Neutrophil (primary cell): ENCODE data around the gene SNX24.

Experiments
- H3K27ac ChIP-seq: fragments of 200-600 bp; sonication (generic); 2 replicates; pipeline ENCODE4 v1.5.1; 2016; ENCODE audit warnings: mild to moderate bottlenecking, moderate library complexity
- H3K27me3 ChIP-seq: fragments of 200-600 bp; sonication (generic); 2 replicates; pipeline ENCODE4 v1.6.0; 2016; ENCODE audit warnings: mild to moderate bottlenecking
- H3K36me3 ChIP-seq: fragments of 200-600 bp; sonication (generic); 2 replicates; pipeline ENCODE4 v1.5.1; 2017
- H3K4me1 ChIP-seq, 2 experiments: fragments of 200-600 bp in 1 of 2; sonication (generic) in 1 of 2; 1 replicate in 1 of 2; 2 replicates in 1 of 2; pipeline versions ENCODE4 v1.5.1 to v1.6.1; 2013 to 2016; ENCODE audit warnings: low read depth in 1 of 2, low read length in 1 of 2, mild to moderate bottlenecking in 1 of 2, moderate library complexity in 1 of 2; ENCODE audit not compliant: control insufficient read depth in 1 of 2, insufficient read depth in 1 of 2
- H3K4me3 ChIP-seq, 2 experiments: fragments of 200-600 bp in 1 of 2; sonication (generic) in 1 of 2; 1 replicate in 1 of 2; 2 replicates in 1 of 2; pipeline ENCODE4 v1.5.1; 2013 to 2016; ENCODE audit warnings: low read depth in 1 of 2, low read length in 1 of 2, mild to moderate bottlenecking in 1 of 2, moderate library complexity in 1 of 2
- H3K9me3 ChIP-seq: fragments of 200-600 bp; sonication (generic); 2 replicates; pipeline ENCODE4 v1.5.1; 2016
- TF ChIP-seq, protein P1 (sequence below): fragments of 200-600 bp; sonication (generic); IDR thresholded peaks from 2 replicates; pipeline ENCODE4 v1.5.1; 2016; ENCODE audit warnings: antibody characterized with exemption

SNX24 gene

DNA sequence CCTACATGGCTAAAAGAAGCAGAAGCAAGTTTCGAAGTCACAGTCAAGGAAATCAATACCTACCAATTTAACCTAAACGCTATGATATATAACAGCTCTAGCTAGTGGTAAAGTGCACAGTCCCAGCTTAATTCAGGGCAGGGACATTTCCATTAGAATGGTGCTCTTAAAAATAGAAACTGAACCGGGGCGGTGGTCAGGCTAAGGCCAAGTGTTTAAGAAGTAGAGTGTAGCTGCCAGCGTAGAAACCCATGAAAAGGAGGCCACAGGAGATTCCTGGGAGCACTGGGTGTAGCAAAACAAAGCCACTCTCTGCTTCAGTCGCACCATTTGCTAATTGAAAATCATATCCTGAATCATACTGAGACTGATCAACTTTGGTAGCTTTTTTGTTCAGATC is 162.3 kb downstream of the SNX24 start:
- no peaks in the 10 kb centered on the region for H3K36me3 ChIP-seq

DNA sequence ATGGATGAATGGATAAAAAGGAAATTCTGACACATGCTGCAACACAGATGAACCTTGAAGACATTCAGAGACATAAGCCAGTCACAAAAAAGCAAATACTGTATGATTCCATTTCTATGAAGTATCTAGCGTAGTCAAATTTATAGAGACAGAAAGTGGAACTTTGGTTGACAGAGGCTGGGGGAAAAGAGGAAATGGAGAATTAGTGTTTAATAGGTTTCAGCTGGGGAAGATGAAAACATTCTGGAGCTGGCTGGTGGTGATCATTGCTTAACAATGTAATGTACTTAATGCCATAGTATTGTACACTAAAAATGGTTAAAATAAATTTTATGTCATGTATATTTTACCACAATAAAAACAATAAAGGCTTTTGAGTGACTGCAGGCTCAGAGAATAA is 166.9 kb downstream of the SNX24 start:
- H3K4me1 ChIP-seq = no peaks in the 10 kb centered on the region
- H3K9me3 ChIP-seq = no peaks in the 10 kb centered on the region
- H3K27ac ChIP-seq = no peak overlapping the region
- no peak overlapping the region for H3K4me3 ChIP-seq
- H3K27me3 ChIP-seq = no peaks in the 10 kb centered on the region
- TF ChIP-seq, protein P1, sequence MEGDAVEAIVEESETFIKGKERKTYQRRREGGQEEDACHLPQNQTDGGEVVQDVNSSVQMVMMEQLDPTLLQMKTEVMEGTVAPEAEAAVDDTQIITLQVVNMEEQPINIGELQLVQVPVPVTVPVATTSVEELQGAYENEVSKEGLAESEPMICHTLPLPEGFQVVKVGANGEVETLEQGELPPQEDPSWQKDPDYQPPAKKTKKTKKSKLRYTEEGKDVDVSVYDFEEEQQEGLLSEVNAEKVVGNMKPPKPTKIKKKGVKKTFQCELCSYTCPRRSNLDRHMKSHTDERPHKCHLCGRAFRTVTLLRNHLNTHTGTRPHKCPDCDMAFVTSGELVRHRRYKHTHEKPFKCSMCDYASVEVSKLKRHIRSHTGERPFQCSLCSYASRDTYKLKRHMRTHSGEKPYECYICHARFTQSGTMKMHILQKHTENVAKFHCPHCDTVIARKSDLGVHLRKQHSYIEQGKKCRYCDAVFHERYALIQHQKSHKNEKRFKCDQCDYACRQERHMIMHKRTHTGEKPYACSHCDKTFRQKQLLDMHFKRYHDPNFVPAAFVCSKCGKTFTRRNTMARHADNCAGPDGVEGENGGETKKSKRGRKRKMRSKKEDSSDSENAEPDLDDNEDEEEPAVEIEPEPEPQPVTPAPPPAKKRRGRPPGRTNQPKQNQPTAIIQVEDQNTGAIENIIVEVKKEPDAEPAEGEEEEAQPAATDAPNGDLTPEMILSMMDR = no peak
- no peaks in the 10 kb centered on the region for H3K36me3 ChIP-seq

More for the DNA sequence above, 162.3 kb downstream of the SNX24 start:
- no peak overlapping the region for H3K4me3 ChIP-seq
- H3K27ac ChIP-seq = no peak overlapping the region
- TF ChIP-seq, protein P1 = no peak
- no peaks in the 10 kb centered on the region for H3K9me3 ChIP-seq
- H3K4me1 ChIP-seq = no peaks in the 10 kb centered on the region
- no peaks in the 10 kb centered on the region for H3K27me3 ChIP-seq

DNA sequence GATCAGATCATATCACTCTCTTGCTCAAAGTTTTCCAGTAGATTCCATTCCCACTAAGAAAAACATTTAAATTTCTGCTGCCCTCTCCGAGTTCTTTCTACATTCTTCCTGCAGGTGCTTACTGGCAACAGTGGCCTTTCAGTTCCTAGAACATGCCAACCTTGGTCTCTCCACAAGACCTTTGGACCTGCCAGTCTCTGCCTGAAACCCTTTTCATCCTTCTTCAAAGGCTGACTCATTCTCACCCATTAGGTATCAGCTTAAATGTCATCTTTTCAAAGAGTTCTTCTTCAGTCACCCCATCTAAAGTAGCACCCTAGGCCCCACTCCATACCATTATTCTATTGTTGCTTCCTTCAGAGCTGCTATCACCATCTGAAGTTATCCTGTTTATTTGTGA is 169.3 kb downstream of the SNX24 start:
- no peaks in the 10 kb centered on the region for H3K4me1 ChIP-seq
- H3K9me3 ChIP-seq = no peaks in the 10 kb centered on the region
- no peak overlapping the region for H3K27ac ChIP-seq
- no peak overlapping the region for H3K4me3 ChIP-seq
- H3K27me3 ChIP-seq = no peaks in the 10 kb centered on the region
- TF ChIP-seq, protein P1 = no peak
- H3K36me3 ChIP-seq = no peaks in the 10 kb centered on the region

DNA sequence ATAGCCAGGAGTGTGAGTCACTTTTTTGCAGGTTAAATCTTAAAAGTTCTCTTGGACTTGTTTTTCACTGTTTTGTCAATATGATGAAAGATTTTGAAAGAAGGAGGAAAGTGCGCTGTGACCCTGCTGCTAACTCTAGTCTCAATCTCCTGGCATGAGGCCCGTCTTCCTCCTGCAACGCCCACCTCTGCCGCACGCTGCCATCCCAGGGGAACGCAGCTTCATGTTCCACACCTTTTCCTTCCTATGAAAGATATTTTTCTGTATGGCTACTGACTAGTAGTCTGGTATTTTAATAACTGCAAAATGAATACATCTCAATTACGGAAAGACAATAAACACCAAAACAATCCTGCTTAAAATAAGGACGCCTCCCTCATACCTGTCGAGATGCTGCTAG is 182.8 kb downstream of the SNX24 start:
- Histone ChIP-seq H3K4me1 (no peaks in the 10 kb centered on the region), H3K9me3 (no peaks in the 10 kb centered on the region), H3K36me3 (no peaks in the 10 kb centered on the region), H3K27me3 (peaks cover 37% of the 10 kb centered on the region), H3K27ac (no peak overlapping the region), H3K4me3 (no peak overlapping the region)
- TF ChIP-seq, protein P1 = no peak

DNA sequence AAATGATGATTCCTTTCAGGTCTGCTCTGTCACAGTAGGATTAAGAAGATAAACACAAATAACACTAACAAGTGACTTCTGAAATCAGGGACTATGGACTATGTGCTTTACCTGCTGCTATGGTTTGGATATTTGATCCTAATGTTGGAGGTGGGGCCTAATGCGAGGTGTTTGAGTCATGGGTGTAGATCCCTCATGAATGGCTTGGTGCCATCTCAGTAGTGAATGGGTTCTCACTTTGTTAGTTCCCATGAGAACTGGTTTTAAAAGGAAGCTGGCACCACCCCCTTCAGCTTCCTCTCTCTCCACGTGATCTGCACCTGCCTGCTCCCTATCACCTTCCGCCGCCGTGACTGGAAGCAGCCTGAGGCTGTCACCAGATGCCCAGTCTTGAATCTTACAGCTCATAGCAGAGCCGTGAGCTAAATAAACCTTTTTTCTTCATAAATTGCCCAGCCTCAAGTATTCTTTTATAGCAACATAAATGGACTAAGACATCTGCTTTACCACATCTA is 187.8 kb downstream of the SNX24 start:
- no peaks in the 10 kb centered on the region for H3K36me3 ChIP-seq
- H3K4me3 ChIP-seq = no peak overlapping the region
- peaks cover 9 to 16% of the 10 kb centered on the region in 2 experiments for H3K4me1 ChIP-seq
- TF ChIP-seq, protein P1 = no peak
- H3K9me3 ChIP-seq = no peaks in the 10 kb centered on the region
- H3K27me3 ChIP-seq = peaks cover 87% of the 10 kb centered on the region
- H3K27ac ChIP-seq = no peak overlapping the region
